Stimulated activated CD8-positive, alpha-beta memory T cell treated with anti-CD3 and anti-CD28 coated beads, Interleukin-12 subunit alpha, Interleukin-12 subunit beta, amount 100 ng/mL, for 4 hours (primary cell): ENCODE measurements around the gene RNASE12.
"Not testable (repeated sequence)": the region's sequence is repeated elsewhere in the genome, so short reads cannot be mapped to it uniquely, and the experiment has no call there.

ENCODE experiments used
- DNase-seq: peaks from one replicate; pipeline ENCODE4 v3.0.0-alpha.2; 2020; ENCODE audit warnings: low read depth

RNASE12 gene

GRCh38 chr14:20580242-20580641, 10.9 kb downstream of the RNASE12 start:
- no peak for DNase-seq

DNA sequence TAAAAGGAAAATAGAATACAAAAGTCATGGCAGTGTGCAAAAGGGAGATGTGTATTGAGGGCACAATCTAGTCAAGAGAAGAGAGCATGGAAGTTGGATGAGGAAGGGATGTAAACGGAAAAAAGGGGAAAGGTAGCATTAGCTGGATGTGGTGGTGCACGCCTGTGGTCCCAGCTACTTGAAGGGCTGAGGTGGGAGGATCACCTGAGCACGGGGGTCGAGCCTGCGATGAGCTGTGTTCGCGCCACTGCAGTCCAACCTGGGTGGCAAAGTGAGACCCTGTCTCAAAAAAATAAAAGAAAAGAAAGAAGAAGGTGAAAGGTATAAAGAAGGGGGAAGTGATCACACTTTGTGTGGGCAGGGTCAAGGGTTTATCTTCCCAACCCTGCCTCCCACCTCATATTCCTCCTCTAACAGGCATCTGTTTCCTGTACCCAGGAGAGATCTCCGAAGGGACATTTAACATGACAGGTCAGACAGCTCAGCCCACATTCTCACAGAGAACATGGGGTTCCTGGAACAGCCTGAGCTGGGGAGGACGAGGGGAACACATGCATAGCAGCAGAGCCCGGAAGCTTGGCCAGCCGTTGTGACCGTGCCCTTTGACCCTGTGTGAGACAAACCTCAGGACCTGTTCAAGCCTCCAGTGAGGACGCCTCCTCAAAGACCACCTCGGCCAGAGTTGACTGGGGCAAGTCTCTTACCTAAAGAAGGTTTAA, 12.2 kb downstream of the RNASE12 start:
- DNase-seq, result no peak

GRCh38 chr14:20578325-20578724, 12.9 kb downstream of the RNASE12 start:
- DNase-seq, result no peak

DNA sequence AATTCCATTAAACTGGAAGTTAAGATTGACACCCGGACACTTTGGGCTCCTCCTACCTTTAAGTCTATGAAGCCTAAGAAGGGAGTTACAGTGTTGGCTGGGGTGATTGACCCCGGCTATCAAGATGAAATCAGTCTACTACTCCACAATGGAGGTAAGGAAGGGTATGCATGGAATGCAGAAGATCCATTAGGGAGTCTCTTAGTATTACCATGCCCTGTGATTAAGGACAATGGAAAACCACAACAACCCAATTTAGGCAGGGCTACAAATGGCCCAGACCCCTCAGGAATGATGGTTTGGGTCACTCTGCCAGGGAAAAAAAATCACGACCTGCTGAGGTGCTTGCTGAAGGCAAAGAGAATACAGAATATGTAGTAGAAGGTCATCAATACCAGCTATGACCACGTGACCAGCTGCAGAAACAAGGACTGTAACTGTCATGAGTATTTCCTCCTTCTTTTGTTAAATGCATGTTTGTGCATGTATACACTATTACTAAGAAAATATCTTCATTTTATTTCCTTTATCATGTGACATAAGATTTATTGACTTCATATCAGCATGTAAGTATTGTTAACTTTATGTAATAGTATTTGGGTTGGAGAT, 18.7 kb downstream of the RNASE12 start:
- not testable (repeated sequence) for DNase-seq

- not testable (repeated sequence) for DNase-seq
Observed at GRCh38 chr14:20570720-20571119, 20.5 kb downstream of the RNASE12 start.

DNA sequence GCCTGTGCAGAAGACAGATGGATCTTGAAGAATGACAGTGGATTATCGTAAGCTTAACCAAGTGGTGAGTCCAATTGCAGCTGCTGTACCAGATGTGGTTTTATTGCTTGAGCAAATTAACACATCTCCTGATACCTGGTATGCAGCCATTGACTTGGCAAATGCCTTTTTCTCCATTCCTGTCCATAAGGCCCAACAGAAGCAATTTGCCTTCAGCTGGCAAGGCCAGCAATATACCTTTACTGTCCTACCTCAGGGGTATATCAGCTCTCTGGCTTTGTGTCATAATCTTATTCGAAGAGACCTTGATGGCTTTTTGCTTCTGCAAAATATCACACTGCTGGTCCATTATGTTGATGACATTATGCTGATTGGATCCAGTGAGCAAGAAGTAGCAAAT, 21.3 kb downstream of the RNASE12 start:
- DNase-seq, result not testable (repeated sequence)

- DNase-seq, result no peak
Observed at GRCh38 chr14:20569066-20569465, 22.1 kb downstream of the RNASE12 start.

DNA sequence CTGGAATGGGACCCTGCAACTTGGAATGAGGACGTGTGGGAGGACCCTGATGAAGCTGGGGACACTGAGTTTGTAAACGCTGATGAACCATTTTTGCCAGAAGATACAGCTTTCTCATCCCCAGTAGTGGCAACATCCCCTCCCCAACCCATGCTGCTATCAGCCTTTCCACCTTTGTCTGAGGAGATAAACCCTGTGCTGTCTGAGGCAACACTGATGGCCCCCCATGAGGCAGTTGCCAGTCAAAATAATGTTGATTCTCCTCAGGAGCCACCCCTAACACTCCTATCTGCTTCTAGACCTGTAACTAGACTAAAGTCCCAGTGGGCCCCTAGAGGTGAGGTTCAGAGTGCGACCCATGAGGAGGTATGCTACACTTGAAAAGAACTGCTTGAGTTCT, 22.8 kb downstream of the RNASE12 start:
- DNase-seq, result no peak

DNA sequence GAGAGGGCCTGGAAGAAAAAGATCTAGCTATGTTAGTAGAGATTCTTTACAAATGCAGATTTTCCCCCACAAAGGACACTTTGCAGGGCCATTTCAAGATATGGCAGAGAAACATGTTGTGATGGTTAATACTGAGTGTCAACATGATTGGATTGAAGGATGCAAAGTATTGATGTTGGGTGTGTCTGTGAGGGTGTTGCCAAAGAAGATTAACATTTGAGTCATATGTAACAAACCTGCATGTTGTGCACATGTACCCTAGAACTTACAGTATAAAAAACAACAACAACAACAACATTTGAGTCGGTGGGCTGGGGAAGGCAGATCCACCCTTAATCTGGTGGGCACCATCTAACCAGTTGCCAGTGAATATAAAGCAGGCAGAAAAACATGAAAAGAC, 24.0 kb downstream of the RNASE12 start:
- not testable (repeated sequence) for DNase-seq

DNA sequence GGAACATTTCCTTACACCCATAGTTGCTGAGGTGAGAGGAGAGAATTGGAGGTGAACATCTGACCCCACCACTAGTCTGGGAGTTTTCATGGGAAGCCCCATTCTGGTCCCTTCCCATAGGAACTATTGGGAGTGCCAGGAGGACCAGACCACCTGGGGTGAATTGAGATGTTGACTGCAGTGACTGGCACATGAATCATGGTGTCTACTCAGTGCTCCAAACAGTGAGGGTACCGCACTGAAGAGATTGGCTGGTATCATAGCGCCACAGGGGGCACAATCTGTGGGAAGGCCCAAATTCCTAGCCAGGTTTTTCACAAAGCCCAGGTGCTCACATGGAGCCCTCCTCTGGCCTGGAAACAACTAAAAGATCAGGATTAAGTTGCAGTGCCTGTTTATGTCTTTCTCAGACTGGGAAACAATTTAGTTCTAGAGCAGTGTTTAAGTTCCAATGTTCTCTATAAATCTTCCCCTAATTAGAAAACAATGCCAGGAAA, 26.6 kb downstream of the RNASE12 start:
- DNase-seq, result no peak

DNA sequence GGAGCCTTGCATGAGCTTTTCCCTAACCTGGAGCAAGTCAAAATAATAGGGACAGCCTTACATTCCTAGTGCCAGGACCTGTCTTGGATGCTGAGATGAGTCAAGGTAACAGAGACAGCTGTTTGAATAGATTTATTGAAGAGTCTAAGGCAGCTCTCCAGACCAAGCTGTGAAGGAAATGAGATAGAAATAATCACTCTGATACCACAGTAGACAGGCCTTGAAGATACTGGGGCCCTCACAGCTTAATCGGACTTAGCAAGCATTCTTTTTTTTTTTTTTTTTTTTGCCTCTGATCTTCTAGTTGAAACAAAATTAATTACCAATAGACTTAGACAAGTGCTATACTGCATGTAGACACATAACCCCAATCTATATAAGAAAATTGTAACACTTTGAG, 27.2 kb downstream of the RNASE12 start:
- DNase-seq, result no peak

- no peak for DNase-seq
Observed at GRCh38 chr14:20560961-20561360, 30.2 kb downstream of the RNASE12 start, which contains the start of gene RNASE9. Gene RNASE9, minus strand, starts transcription at chr14:20561047.

- no peak for DNase-seq
Observed at GRCh38 chr14:20559461-20559904, 31.7 kb downstream of the RNASE12 start.

- no peak for DNase-seq
Observed at GRCh38 chr14:20557212-20557542, 34.0 kb downstream of the RNASE12 start.

DNA sequence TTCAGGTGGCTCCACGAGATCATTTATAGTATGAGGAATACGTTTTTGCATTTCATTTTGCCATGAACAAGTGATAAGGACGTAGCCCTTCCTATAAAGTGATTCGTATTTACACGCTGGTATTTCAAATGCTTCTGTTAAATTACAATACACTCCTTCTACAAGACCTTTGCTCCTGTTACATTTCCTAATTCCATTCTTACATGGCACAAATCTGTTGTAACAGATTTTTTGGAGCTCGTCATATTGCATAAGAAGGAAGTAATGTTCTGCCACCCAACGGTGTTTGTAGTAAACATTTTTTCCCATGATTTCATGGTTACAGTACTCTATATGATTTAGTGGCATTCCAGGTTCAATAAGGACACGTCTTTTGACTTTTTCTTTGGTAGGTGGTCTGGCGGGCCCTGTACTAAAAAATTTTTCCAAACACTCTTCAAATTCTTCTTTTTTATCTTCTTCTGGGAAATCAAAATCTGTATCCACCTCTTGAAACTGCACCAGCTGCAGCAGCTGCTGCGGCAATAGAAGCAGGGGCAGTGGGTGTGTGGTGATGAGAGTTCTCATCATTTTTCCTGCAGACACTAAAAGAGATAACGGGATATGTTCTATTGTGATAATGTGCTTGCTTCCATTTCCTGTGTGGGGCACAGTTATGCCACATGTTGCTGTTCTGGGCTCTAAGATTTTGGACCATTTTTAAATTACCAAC, 34.5 kb downstream of the RNASE12 start:
- no peak for DNase-seq

GRCh38 chr14:20555845-20556244, 35.3 kb downstream of the RNASE12 start:
- DNase-seq, result no peak

- no peak for DNase-seq
Observed at GRCh38 chr14:20553024-20553423, 38.2 kb downstream of the RNASE12 start.

GRCh38 chr14:20551606-20552005, 39.6 kb downstream of the RNASE12 start:
- no peak for DNase-seq

GRCh38 chr14:20550926-20551325, 40.2 kb downstream of the RNASE12 start:
- DNase-seq, result no peak

- DNase-seq, result no peak
Observed at GRCh38 chr14:20548414-20549158, 42.6 kb downstream of the RNASE12 start.

DNA sequence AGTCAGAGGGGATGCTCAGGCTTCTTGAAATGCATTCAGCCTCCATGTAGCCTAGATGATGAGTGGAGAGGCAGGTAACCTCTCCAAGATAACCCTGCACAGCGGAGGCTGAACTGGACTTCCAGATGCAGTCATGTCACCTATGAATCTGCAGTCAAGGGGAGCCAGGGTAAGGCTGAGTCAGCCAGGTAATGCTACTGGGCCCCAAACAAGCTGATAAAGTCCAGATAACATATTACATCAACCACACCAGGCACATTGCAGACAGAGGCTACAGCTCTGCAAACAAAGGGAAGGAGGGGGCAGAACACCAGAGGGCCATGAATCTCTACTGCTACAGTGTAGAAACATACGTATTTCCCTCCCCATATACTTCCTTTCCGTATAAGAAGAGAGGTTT, 44.3 kb downstream of the RNASE12 start:
- DNase-seq, result no peak
